Gastroesophageal sphincter (tissue), 3 donors: ENCODE measurements around the gene GSTM1.

Experiments
- POLR2A ChIP-seq, 2 donors: fragments of 450-650 bp; IDR thresholded peaks; one replicate each; pipeline ENCODE4 v1.6.1; 2017; ENCODE audit warnings: antibody characterized with exemption in 2 of 2, mild to moderate bottlenecking in 2 of 2, moderate library complexity in 1 of 2
- POLR2AphosphoS5 ChIP-seq: sonication (generic); formaldehyde crosslinking; IDR thresholded peaks from one replicate; pipeline ENCODE4 v1.6.1; 2017; ENCODE audit warnings: antibody characterized with exemption
- TF ChIP-seq, protein P1 (sequence below), 4 experiments: fragments of 200-600 bp in 2 of 4; fragments of 450-650 bp in 2 of 4; sonication (generic) in 1 of 4; IDR thresholded peaks; one replicate each; pipeline ENCODE4 v1.5.1; 2017 to 2019; ENCODE audit warnings: antibody characterized with exemption in 4 of 4, mild to moderate bottlenecking in 2 of 4, moderate library complexity in 2 of 4

DNA sequence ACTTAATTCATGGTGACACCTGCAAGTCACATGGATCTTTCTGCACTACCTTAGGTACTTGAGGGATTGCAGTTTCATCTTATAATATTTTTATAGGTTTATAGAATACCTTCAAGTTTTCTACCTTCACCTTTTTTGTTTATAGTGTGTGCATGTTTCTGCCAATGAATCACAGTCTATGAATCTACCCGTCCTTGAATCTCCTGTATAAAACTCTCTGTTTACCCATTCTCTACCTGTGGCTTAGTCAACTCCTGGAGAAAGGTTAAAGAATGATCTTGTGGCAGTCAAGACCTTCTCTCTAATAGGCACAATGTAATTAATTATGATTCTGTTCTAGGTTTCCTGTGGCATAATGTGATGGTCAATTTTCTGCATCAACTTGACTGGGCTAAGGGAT is 22.9 kb upstream of the GSTM1 start:
- TF ChIP-seq, protein P1, sequence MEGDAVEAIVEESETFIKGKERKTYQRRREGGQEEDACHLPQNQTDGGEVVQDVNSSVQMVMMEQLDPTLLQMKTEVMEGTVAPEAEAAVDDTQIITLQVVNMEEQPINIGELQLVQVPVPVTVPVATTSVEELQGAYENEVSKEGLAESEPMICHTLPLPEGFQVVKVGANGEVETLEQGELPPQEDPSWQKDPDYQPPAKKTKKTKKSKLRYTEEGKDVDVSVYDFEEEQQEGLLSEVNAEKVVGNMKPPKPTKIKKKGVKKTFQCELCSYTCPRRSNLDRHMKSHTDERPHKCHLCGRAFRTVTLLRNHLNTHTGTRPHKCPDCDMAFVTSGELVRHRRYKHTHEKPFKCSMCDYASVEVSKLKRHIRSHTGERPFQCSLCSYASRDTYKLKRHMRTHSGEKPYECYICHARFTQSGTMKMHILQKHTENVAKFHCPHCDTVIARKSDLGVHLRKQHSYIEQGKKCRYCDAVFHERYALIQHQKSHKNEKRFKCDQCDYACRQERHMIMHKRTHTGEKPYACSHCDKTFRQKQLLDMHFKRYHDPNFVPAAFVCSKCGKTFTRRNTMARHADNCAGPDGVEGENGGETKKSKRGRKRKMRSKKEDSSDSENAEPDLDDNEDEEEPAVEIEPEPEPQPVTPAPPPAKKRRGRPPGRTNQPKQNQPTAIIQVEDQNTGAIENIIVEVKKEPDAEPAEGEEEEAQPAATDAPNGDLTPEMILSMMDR (IDR thresholded peaks at IDR 0.05): no peak
- TF ChIP-seq POLR2AphosphoS5 (no peak), POLR2A (IDR thresholded peaks at IDR 0.05) (no peak)
